ENCODE measurements around the gene SPAG16.

SPAG16 gene

DNA sequence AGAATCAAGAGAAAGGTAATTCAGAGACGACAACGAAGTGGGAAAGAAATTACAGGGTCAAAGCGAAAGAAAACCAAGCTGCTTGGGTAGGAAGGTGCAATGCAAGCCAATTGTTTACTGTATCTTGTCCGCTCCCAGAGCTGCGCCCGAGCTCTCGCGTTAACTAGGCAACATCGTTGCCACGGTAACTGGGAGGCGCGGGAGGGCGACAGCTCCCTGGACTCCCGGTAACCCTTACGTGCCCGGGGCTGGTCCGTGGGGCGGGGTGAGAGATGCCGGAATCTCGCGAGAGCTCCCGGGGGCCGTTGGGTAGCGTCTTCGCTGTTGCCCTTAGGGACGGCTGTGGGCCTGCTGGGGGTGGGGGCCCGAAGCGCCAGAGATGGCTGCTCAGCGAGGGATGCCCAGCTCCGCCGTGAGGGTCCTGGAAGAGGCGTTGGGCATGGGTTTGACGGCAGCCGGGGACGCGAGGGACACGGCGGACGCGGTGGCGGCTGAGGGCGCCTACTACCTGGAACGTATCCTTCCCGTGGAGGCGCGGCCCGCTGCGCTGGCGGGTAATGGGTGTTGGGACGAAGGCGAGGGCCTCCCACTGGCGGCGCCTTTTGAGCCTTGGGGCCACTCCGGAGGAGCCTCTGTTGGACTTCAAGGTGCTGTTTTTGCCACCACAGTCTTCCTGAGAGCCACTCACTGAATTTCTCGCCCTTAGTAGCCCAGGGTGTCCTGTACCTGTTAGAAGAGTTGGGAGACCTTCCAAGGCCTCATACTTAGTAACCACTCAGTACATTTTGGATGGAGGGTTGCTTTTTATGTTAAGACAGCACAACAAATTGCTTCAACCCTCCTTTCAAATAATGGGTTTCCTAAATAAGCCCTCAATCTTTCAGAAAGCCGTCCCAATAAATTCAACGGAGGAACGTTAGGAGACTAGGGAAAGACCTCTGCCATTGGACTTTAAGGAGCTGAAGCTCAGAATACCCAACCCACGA, at the start of gene SPAG16:
SPAG16 (plus strand) TSS at position 360 of the 986 bp plus-strand sequence.
- peak; percentile 96 for DNase-seq

DNA sequence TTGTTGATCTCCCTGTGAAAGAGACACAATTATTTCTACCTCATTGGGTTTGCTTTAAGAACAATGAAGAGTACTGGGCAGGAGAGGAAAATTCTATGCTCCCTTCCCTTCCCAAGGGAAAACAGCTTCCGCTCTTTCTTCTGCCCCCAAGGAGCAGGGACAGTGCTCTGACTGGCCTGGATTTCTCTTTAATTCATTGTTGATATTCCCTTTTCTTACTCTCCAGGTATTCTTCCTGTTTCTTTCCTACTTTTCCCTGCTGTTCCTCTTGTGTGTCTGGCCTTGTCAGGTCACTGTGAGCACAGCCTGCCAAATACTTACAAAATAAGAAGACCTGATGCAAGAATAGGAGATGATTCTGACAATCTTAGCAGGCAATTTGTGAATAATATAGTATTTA, 49.6 kb upstream of the SPAG16 start:
- peak; percentile 12 for DNase-seq

DNA sequence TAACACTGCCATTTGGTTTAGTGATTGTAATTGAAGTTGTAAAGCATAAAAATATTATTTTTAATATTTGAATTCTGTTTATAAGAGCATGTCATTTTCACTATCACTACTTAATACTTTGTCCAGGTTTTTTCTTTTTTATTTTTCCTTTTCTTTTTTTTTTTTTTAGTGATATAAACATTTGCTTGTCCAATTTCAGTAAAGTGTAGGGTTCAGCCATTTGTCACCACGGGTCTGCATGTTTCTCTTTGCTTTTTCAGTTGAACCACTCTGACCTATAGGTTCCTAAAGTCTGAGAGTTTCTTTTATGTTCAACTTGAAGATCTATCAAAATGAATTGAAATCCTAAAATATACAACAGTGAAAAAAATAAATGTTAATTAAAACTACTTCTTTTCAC, 48.5 kb upstream of the SPAG16 start:
- no peak for DNase-seq

DNA sequence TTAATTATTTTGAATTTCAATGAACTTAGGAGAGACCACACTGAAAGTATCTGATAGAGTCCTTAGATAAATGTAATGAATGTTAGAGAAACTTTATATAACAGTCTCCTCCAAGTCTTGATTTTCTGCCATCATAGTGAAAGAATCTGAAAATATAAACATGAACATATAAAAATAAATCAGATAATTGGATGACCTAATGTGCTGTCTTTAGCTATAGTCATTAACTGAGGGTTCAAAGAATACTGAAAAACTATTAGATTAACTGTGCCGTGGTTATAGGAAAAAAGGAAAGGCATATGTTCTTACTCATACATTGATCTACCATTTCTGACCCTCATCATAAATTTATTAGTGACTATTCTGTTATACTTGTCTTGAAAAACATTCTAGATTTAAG, 47.0 kb upstream of the SPAG16 start:
- no peak for DNase-seq

DNA sequence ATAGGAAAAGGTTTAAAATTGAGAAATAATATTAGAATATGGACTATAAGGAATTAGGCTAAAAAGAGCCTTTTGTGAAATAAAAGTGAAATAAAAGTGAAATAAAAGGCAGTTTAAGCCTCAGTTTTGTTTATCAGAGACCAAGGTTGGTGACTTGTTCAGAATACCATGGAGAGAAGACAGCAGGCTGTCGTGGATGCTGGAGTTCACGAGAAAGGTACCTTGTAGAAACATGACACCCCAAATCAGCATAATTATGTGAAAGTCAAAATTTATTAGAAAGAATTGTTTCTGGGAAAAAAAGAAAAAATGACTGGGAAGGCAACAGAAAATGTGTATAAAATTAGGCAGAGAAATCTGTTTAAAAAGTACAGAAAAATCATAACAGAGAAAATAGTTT, 46.5 kb upstream of the SPAG16 start:
- no peak for DNase-seq

DNA sequence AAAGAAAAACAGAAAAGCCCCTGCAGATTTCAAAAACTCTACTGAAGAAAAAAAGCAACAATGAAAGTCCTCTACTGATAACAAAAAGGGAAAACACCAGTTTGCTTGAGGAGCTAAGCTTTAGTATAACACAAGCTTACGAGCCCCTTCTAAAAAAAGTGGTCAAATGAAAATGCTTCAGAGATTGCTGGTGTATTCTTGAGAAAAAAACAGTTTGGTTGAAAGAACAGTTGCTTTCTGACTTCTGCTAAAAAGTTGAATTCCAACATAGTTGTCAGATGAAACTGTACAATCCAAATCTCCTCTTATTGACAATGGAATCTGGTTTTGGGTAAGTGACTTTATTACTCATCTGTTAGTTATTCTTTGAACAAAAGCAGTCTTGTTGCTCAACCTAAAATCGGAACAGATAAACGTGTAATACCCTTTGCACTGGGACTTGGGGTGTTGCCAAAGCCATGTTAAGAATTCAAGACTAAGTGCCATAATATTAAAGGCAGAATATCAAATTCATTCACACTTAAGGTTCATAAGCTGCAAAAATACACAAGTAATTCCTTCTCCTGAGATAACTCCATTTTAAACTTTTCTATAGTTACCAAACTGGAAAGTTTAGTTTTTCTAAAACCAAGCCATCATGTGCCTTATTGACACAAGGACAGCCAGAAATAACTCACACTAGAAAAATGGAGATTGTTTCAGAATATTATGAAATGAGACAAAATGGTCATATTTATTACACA, 45.3 kb upstream of the SPAG16 start:
- no peak for DNase-seq

DNA sequence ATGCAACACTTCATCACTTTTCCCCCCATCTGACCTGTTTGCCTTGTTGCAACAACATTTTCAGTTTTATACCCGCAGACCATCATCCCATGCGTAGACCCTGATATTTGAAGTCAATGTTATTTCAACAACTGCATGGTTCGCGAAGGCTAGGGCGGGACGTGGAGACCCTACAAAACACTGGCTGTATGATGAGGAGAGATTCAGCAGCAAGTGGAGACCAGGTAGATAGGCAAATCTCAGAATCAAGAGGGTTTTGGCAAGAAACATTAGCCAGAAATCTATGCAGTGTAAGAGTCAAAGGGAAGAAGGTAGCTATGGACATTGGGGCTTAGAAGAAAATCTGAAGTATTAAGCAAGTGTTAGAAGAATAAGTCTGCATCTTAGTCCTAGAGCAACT, 42.4 kb upstream of the SPAG16 start:
- DNase-seq, result no peak

DNA sequence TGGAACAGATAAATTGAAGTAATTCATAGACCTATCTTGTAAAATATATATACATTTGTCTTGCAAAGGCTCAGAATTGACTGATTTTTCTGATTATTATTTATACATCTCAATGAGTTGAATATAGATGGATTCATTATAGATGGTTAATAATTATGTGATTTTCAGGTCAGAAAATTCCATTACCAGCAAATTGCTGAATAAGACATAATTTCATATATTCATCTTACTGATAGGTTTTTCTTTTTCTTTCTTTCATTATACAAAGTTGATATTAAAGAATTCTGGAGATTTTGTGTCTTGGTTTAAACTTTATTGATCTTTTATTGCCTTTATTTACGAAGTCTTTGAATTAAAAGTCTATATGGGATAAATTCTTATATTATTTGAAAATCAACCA, 41.6 kb upstream of the SPAG16 start:
- no peak for DNase-seq

DNA sequence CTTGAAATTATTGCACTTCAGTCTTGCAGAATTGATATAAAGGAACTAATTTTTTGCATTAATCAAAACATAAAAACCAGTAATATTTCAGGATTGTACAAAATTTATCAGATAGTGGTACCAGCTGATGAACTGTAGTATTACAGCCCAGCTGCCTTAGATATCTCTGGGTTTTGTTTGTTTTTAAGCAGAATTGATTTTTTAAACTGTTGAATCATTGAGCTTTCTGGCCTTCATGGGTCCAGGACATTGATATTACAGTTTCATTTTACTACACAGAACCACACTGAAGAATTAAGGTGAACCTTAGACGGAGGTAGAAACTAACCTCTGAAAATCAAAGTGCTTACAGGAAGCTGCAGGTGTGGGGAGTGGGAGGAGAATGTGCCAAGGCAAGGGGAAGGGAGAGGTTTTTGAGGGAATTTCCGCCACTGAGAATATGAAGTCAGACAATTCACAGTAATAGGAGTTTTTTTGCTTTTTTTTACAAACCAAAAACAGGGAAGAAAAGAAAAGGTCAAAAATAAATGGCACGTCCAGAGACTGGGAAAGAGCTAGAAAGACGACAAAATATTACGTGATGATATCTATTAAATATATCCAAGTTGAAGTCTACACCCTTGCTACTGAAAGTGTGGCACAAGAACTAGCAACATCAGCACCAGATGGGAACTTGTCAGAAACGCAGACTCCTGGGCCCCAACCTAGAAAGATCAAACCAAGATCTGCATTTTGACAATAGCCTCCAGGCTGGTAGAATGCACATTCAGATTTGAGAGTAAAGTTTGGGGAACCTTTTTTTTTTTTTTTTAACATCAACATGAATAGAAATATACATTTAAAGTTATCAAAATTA, 40.8 kb upstream of the SPAG16 start:
- DNase-seq, result no peak

DNA sequence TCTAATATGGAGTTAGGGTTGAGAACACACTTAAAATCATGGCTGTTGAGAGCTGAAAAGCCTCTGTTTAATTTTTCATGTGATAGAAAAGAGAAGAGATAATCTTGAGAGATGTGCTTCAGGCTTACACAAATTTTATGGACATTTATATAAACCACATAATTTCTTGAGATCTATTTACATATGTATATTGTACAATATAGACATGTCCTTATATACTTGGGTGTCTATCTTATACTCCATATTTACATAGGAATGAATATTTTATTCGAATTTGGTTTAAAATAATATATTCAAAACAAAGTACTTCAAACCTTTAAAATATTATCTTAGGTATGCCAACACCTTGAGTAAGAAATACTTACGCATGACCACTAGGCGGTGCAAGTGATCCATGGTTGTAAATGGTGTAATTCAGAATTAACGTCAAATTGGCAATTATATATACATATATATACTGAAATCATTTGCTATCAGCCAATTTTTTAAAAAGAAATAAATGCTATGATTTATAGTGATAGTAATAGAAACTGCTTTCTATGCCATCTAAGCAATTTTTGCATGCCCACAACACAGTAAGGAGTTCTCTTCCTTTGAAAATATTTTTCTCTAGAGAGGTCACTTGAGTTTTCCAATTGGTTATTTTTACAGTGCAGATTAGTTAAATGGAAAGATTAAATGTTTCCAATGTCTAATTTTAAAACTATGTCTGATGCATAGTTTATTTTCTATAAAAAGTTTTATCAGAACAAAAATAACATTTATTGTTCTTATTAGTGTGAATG, 37.6 kb upstream of the SPAG16 start:
- DNase-seq, result no peak

DNA sequence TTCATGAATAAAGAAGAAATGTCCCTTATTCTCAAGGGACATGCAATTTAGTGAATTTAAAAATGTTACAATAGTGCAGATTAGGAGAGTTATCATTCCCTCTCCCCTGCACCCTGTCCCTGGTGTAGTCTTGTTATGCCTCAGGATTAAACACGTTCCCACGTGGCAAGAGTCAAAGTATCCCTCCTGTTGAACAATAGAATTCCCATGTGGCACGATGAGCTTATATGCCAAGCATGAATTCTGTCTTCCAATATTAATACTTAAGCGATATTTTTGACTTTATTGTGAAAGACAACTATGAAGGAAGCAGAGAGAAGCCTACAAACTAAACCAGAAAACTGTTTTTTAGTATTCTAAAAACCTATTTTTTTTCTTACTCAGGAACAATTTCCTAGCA, 36.7 kb upstream of the SPAG16 start:
- DNase-seq, result no peak

DNA sequence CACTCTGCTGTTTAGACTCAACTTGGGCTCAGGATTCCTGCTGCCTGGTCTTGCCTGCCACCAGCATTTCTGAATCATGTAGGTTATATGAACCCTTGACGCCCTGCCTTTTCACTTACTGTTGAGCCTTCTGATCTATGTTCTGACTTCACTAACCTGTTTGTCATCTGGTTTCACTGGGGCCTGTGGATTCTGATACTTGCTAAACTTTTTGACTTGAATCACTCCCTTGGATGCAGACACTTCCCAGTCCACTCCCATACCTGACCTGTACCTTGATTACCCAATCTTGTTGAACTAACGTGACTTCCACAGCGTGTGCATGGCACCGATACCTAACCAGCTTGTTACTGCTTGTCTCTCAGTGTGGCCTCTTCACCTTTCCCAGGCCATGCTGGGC, 35.6 kb upstream of the SPAG16 start:
- DNase-seq, result no peak

DNA sequence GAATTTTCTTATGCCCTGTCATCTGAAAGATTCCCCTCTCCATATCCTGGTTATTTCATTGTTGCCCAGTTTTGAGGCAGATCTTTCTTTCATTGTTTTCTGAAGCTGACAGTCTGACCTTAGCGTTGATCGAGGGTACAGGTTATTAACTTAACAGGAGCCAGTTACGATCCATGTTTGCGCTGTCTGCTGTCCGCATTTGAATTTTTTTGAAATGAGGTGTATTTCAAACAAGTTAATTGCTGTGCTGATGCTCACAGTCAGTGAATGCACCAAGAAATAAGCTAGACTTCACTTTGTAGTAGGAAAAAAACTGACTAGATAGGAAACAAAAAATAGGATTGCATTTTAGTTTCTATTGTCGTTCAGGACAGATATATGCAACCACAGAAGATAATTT, 34.8 kb upstream of the SPAG16 start:
- no peak for DNase-seq

DNA sequence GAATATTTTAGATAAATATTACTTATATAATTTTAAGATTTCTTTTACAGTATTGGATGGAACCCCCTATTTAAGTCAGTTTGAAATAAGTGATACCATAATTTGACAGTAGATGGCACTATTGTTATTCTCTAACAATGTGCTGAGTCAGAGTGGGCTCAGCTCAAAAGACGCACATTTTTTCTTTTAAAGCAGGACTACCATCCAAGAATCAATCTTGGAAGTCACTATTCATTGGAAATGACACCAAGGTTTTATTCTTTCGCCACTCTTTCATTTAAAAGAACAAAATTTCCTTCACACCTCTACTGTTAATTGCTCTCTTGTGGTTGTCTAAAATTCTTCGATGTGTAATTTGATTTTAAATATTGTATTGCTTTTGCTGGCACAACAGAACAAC, 32.6 kb upstream of the SPAG16 start:
- DNase-seq, result peak; percentile 61

DNA sequence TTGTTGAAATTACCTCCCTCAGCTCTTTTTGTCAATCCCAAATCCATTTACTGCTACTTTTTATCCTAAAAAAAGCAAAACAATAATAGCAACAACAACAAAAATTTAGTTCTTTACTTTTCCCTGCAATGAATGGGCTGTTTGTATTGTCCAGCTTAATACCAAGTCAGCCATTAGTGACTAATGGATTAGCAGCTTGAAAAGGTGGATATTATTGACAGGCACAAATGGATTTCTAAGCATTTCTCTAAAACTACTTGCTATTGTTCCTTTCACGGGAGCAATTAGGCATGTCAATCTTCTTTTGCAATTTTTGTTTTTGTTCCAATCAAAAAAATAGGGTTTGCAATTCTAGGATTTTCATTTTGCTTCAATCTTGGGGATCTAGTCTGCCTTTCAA, 32.1 kb upstream of the SPAG16 start:
- no peak for DNase-seq

DNA sequence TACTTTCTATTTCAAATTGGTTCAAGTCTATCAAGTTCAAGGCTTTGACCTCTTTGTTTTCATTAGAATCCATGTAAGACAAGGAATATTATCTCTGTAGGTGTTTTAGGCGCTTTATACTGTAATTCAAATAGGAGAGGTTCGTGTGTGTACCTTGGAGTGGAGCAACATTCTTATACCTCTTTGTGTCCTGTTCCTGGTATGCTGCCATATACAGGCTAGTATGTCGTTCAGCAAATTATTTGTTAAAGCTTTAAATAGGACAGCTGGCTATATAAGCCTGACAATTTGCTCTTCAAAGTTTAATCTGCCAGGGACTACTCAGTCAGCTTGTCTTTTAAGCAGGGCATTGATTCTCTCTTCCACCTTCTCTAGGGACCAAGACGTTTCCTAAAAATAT, 31.1 kb upstream of the SPAG16 start:
- no peak for DNase-seq

DNA sequence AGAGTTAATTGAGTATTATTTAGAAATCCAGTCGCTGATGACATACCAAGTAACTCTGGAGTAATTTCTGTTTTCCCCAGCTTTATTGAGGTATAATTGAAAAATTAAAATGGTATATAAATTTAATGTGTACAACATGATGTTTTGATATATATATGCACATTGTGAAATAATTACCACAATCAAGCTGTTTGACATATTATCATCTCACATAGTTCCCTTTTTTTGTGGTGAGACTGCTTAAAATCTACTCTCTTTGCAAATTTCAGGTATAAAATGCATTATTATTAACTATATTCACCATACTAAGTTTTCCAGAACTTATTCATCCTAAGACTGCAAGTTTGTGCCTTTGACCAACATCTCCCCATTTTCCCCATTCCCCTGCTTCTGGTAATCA, 25.0 kb upstream of the SPAG16 start:
- no peak for DNase-seq

DNA sequence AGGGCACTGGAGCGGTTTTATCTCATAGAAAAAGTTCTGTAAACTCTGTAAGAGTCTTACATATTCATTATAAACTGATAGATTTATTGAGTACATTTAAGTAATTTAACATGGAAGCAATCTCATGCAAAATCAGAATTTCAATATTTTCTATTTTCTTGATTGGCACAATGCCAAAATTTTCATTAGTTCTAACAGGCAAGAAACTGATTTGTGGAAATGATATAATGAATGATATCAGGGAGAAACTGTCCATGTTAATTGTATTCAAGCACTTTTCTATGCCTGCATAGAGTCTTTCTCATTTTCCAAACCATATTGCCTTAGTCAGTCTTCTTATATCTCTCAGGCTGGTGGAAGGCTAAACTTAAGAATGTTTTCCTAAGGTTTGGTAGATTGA, 23.0 kb upstream of the SPAG16 start:
- DNase-seq, result no peak

DNA sequence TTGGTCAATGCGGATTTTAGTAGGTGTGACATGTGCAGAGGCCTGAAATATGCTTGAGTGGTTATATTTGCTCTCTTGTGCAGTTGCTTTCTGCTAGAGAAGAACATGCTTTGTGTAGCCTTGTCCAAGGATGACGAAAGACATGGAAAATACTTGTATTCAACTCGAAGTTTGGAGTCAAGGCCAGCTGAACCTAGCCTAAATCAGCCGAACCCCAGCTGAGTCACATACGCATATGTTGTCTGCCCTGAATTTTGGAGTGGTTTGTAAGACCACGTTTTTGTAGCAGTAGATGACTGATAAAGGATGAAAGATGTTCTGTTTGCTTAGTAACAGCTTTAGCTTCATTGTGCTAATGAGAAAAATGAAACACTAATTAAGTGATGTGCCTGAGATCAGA, 22.5 kb upstream of the SPAG16 start:
- DNase-seq, result no peak

DNA sequence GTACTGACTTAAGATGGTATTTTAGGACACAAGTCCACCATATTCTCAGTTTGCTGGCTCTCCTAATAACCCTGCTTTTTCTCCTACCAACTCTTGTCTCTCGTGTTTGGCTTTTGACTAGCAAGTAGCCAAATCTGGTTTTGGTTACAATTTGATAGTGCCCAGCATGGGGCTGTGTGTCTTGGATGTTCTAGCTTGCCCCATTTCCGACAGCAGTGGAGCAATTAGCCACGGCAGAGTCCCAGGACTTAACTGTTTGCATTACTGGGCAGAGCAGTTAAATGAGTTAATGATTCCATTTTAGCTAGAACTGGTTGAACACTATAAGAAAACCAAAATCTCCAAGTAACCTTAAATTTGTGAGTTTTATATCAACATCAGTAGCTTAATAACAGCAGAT, 18.6 kb upstream of the SPAG16 start:
- DNase-seq, result no peak

DNA sequence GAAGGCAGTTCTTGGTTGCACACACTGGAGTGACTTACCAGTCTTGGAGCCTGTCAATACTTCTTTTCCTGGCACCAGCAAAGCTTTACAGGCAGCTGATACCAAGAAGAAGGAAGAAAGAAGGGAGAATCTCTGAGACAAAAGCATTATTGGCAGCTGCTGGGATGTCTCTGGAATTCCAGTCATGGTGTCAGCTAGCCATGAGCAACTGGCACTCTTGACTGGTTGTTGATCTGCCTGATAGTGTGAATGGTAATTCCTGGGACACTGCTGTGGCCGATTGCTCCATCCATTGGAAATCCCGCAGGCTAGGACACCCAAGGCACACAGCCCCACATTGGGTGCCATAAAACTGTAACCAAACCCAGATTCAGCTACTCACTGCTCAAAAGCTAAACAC, 17.8 kb upstream of the SPAG16 start:
- DNase-seq, result no peak

DNA sequence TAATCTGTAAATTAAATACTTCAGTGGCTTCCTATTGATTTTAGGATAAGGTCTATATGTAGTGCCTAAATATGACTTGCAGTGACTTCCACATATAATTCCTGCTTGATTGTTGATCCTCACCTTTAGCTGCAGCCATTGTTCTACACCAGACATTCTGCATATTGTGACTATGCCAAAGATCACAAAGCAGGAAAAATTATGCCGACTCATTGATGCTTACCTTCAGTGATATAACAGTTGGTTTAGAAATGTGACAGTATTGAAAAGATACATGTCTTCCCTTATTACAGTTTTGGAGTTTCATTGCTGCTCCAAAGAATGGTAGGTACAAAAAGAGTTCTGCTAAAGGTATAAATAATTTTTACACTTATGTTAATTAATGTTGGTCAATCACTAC, 12.3 kb upstream of the SPAG16 start:
- DNase-seq, result no peak

Data from retina (tissue), 1 donor.